Activated T-helper 1 cell treated with Interleukin-2 at 50 U/mL for 16 hours (primary cell): Measurements from ENCODE around the gene TTI1.
"Not testable (repeated sequence)": the region's sequence is repeated elsewhere in the genome, so short reads cannot be mapped to it uniquely, and the experiment has no call there.

ENCODE experiments used
- DNase-seq: peaks from one replicate; pipeline ENCODE4 v3.0.0-alpha.2; 2020; ENCODE audit warnings: low read depth

The TTI1 gene

GRCh38 chr20:37963483-37963882, 69.8 kb downstream of the TTI1 start:
- not testable (repeated sequence) for DNase-seq

GRCh38 chr20:37961066-37961465, 72.2 kb downstream of the TTI1 start:
- DNase-seq, result no peak

- no peak for DNase-seq
These were observed 74.3 kb downstream of the TTI1 start for GRCh38 chr20:37958856-37959520.

GRCh38 chr20:37956107-37956585, 77.1 kb downstream of the TTI1 start:
- DNase-seq, result no peak

- DNase-seq, result no peak
These were observed 77.7 kb downstream of the TTI1 start for GRCh38 chr20:37955511-37955910.

- DNase-seq, result no peak
These were observed 78.6 kb downstream of the TTI1 start for GRCh38 chr20:37954626-37955025.

- no peak for DNase-seq
These were observed 79.1 kb downstream of the TTI1 start for GRCh38 chr20:37954190-37954589.

GRCh38 chr20:37948956-37949355, 84.3 kb downstream of the TTI1 start:
- DNase-seq, result no peak

GRCh38 chr20:37947943-37948342, 85.3 kb downstream of the TTI1 start:
- DNase-seq, result no peak

GRCh38 chr20:37946946-37947345, 86.3 kb downstream of the TTI1 start:
- DNase-seq, result no peak

- no peak for DNase-seq
These were observed 88.1 kb downstream of the TTI1 start for GRCh38 chr20:37945091-37945547.

GRCh38 chr20:37944456-37944981, 88.7 kb downstream of the TTI1 start:
- no peak for DNase-seq

GRCh38 chr20:37943501-37944455, 89.5 kb downstream of the TTI1 start:
- no peak for DNase-seq

GRCh38 chr20:37943033-37943432, 90.2 kb downstream of the TTI1 start:
- no peak for DNase-seq

- no peak for DNase-seq
These were observed 91.3 kb downstream of the TTI1 start for GRCh38 chr20:37941992-37942391.

- DNase-seq, result no peak
These were observed 91.9 kb downstream of the TTI1 start for GRCh38 chr20:37941332-37941731.

- DNase-seq, result no peak
These were observed 92.4 kb downstream of the TTI1 start for GRCh38 chr20:37940858-37941257.

- no peak for DNase-seq
These were observed 93.3 kb downstream of the TTI1 start for GRCh38 chr20:37939701-37940560.

GRCh38 chr20:37938954-37939353, 94.3 kb downstream of the TTI1 start:
- no peak for DNase-seq

GRCh38 chr20:37938181-37938750, 95.0 kb downstream of the TTI1 start:
- no peak for DNase-seq

- no peak for DNase-seq
These were observed 95.6 kb downstream of the TTI1 start for GRCh38 chr20:37937686-37938085.
